HG03439 (cell line): ENCODE results near the gene ENDOU.

Source experiments
- ATAC-seq: cut with Tn5 transposase; IDR thresholded peaks from one replicate; pipeline ENCODE4 v1.9.1; 2021; ENCODE audit warnings: mild to moderate bottlenecking, moderate library complexity; ENCODE audit not compliant: unreplicated experiment

The ENDOU gene

GRCh38 chr12:47757840-47758583 lies 32.7 kb upstream of the ENDOU start:
- no peak for ATAC-seq

- ATAC-seq: no peak
These were observed 32.1 kb upstream of the ENDOU start for GRCh38 chr12:47757364-47757839.

GRCh38 chr12:47755655-47756562 lies 30.6 kb upstream of the ENDOU start:
- peak; percentile 70 for ATAC-seq

- ATAC-seq: no peak
These were observed 29.6 kb upstream of the ENDOU start for GRCh38 chr12:47754881-47755280.

GRCh38 chr12:47754126-47754525 lies 28.8 kb upstream of the ENDOU start:
- ATAC-seq: no peak

- ATAC-seq: no peak
These were observed 28.0 kb upstream of the ENDOU start for GRCh38 chr12:47753021-47754001.

- ATAC-seq: no peak
These were observed 27.3 kb upstream of the ENDOU start for GRCh38 chr12:47752552-47752951.

- ATAC-seq: no peak
These were observed 26.8 kb upstream of the ENDOU start for GRCh38 chr12:47752121-47752520.

GRCh38 chr12:47751561-47751960 lies 26.3 kb upstream of the ENDOU start:
- no peak for ATAC-seq

- ATAC-seq: no peak
These were observed 25.7 kb upstream of the ENDOU start for GRCh38 chr12:47750916-47751470.

- ATAC-seq: no peak
These were observed 25.0 kb upstream of the ENDOU start for GRCh38 chr12:47750229-47750798.

- no peak for ATAC-seq
These were observed 23.6 kb upstream of the ENDOU start for GRCh38 chr12:47748899-47749298.

- no peak for ATAC-seq
These were observed 23.2 kb upstream of the ENDOU start for GRCh38 chr12:47748507-47748828.

GRCh38 chr12:47747596-47748506 lies 22.6 kb upstream of the ENDOU start:
- no peak for ATAC-seq

- no peak for ATAC-seq
These were observed 21.8 kb upstream of the ENDOU start for GRCh38 chr12:47747126-47747525.

GRCh38 chr12:47746523-47746922 lies 21.2 kb upstream of the ENDOU start:
- ATAC-seq: no peak

- no peak for ATAC-seq
These were observed 20.8 kb upstream of the ENDOU start for GRCh38 chr12:47746073-47746472.

- no peak for ATAC-seq
These were observed 20.3 kb upstream of the ENDOU start for GRCh38 chr12:47745485-47746041.
